Transverse colon (tissue), 4 donors: ENCODE measurements around the gene PRICKLE2. TPM values are rescaled to one million over a fixed set of nuclear protein-coding genes. Genes with fewer than 3 reads are reported as not detected.

Experiments
- DNase-seq: peaks from one replicate; pipeline ENCODE4 v3.0.0-alpha.2; 2019
- H3K27ac ChIP-seq, 4 donors: fragments of 200-600 bp; sonication (generic); 2 replicates each; pipeline ENCODE4 v1.5.1; 2016 to 2018; ENCODE audit warnings: inconsistent platforms in 4 of 4
- H3K27me3 ChIP-seq: fragments of 200-600 bp; sonication (generic); 2 replicates; pipeline ENCODE4 v1.5.1; 2017; ENCODE audit warnings: inconsistent platforms
- H3K36me3 ChIP-seq, 4 donors: fragments of 200-600 bp; sonication (generic); 2 replicates each; pipeline ENCODE4 v1.5.1; 2017 to 2019; ENCODE audit warnings: inconsistent platforms in 4 of 4
- H3K4me1 ChIP-seq, 4 donors: fragments of 200-600 bp; sonication (generic); 2 replicates each; pipeline ENCODE4 v1.5.1; 2017 to 2020; ENCODE audit warnings: inconsistent platforms in 4 of 4
- H3K4me3 ChIP-seq, 4 donors: fragments of 200-600 bp; sonication (generic); 1 replicate in 1 of 4; 2 replicates in 3 of 4; pipeline versions ENCODE4 v1.5.1 to v1.6.1; 2017 to 2019; ENCODE audit warnings: inconsistent platforms in 4 of 4
- H3K9me3 ChIP-seq, 2 donors: fragments of 200-600 bp; sonication (generic); 2 replicates each; pipeline ENCODE4 v1.5.1; 2017 to 2019; ENCODE audit warnings: inconsistent platforms in 2 of 2
- EP300 ChIP-seq: sonication (generic); formaldehyde crosslinking; IDR thresholded peaks from one replicate; pipeline ENCODE4 v1.6.1; 2017; ENCODE audit warnings: antibody characterized with exemption, low read depth
- POLR2A ChIP-seq: fragments of 450-650 bp; IDR thresholded peaks from one replicate; pipeline ENCODE4 v1.6.1; 2016; ENCODE audit warnings: antibody characterized with exemption, mild to moderate bottlenecking, moderate library complexity
- POLR2AphosphoS5 ChIP-seq, 3 donors: sonication (generic); formaldehyde crosslinking; IDR thresholded peaks; one replicate each; pipeline ENCODE4 v1.6.1; 2016; ENCODE audit warnings: antibody characterized with exemption in 3 of 3
- whole genome bisulfite sequencing, 2 donors: methylation state at CpG; one replicate each; pipeline ENCODE4 v1.1.5; 2018; ENCODE audit warnings: low coverage in 1 of 2; 5-methylcytosine and 5-hydroxymethylcytosine counted together
- in situ Hi-C, 4 donors: fragments of 200-750 bp; cut with MboI; loops; one replicate each; pipeline versions ENCODE4 v1.15.0 to v1.15.1; 2017; ENCODE audit warnings: low sequenced_read_pairs in 3 of 4, low pct_ligation_motif_present in 1 of 4, low pct_unique_long_range_greater_than_20kb in 1 of 4
- intact Hi-C: fragments of 100-400 bp; cut with DNase I; formaldehyde crosslinking; loops from one replicate; pipeline ENCODE4 v1.15.1; 2023; ENCODE audit warnings: low total_unique reads
- total RNA-seq, 4 donors: library from RNA; depleted of rRNA; stranded (reverse); fragments of >200 nt; gene quantifications; one replicate each; pipeline ENCODE4 v1.1.0, GENCODE V29; 2016
- TF ChIP-seq, protein P1 (sequence below), 5 experiments: fragments of 200-600 bp in 3 of 5; fragments of 450-650 bp in 2 of 5; sonication (generic) in 3 of 5; IDR thresholded peaks; 1 replicate in 2 of 5; 2 replicates in 3 of 5; pipeline ENCODE4 v1.5.1; 2016 to 2017; ENCODE audit warnings: antibody characterized with exemption in 5 of 5, inconsistent platforms in 3 of 5, mild to moderate bottlenecking in 2 of 5, moderate library complexity in 1 of 5

Gene PRICKLE2
- total RNA-seq, 4 donors from 2014 or later, result 8.5 to 38.4 (median 17.4) TPM

DNA sequence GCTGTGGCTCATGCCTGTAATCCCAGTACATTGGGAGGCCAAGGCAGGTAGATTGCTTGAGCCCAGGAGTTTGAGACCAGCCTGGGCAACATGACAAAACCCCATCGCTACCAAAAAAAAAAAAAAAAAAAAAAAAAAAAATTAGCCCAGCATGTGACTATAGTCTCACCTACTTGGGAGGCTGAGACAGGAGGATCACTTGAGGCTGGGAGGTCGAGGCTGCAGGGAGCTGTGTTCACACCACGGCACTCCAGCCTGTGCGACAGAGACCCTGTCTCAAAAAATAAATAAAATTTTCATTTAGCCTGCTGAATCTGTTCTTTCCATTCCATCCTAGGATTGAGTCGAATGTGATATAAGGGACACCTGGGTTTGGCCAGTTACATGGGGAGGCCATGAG is 14.6 kb upstream of the PRICKLE2 start:
- Histone ChIP-seq H3K27me3 (no peaks in the 10 kb centered on the region), H3K4me3 (no peak overlapping the region), H3K36me3 (no peaks in the 10 kb centered on the region), H3K27ac (peak overlapping the region; percentile 61 to 84 (median 74)), H3K9me3 (peaks cover 0 to 5% of the 10 kb centered on the region in 2 donors), H3K4me1 (peaks cover 0 to 19% (median 4%) of the 10 kb centered on the region in 4 donors)
- WGBS, 2 donors, result 83 to 87% methylated on average over 3 to 5 of the region's 5 CpGs
- intact Hi-C loops, result no loop called here
- DNase-seq, result no peak
- in situ Hi-C loops, result no loop called here
- TF ChIP-seq, protein P1, sequence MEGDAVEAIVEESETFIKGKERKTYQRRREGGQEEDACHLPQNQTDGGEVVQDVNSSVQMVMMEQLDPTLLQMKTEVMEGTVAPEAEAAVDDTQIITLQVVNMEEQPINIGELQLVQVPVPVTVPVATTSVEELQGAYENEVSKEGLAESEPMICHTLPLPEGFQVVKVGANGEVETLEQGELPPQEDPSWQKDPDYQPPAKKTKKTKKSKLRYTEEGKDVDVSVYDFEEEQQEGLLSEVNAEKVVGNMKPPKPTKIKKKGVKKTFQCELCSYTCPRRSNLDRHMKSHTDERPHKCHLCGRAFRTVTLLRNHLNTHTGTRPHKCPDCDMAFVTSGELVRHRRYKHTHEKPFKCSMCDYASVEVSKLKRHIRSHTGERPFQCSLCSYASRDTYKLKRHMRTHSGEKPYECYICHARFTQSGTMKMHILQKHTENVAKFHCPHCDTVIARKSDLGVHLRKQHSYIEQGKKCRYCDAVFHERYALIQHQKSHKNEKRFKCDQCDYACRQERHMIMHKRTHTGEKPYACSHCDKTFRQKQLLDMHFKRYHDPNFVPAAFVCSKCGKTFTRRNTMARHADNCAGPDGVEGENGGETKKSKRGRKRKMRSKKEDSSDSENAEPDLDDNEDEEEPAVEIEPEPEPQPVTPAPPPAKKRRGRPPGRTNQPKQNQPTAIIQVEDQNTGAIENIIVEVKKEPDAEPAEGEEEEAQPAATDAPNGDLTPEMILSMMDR (IDR thresholded peaks at IDR 0.05), result no peak
- no peak for TF ChIP-seq POLR2A
- TF ChIP-seq POLR2AphosphoS5 (IDR thresholded peaks at IDR 0.05), result no peak
- no peak for TF ChIP-seq EP300

DNA sequence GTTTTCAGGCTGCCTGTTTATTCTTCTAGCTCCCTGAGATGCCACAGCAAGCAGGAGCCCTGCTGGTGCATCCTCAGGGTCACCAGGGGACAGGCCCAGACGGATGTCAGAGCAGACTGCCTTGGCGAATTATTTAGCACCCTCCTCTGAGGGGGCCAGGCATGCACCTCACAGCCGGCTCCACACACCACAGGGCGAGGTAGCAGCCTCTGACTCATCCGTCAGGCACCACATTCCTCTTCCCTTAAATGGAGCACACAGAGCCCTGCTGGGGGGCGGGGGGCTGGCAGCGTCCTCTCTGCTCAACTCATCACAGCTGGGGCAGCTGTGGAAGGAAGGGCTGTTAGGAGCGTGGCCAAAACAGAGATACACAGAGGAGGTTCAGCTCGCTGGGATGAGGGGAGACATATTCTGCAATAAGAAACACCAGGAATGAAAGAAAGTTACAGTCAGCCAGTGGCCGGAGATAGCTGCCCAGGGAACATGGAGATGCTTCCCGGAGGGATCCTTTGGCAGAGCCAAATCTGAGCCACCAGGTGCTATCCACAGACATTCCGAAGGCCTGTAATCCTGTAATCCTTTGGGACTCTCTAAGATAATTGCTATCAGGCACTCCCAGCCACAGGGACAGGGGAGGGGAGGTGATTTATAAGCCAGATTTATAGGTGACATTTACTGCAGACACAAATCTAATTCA is 13.9 kb upstream of the PRICKLE2 start:
- no peaks in the 10 kb centered on the region for H3K36me3 ChIP-seq
- H3K4me1 ChIP-seq, result peaks cover 0 to 19% (median 4%) of the 10 kb centered on the region in 4 donors
- TF ChIP-seq, protein P1 (IDR thresholded peaks at IDR 0.05), result no peak
- TF ChIP-seq POLR2AphosphoS5 (IDR thresholded peaks at IDR 0.05) (peak; percentile 20 to 48 (median 37)), POLR2A (no peak)
- H3K27ac ChIP-seq, result peak overlapping the region; percentile 61 to 84 (median 74)
- intact Hi-C loops, result no loop called here
- H3K9me3 ChIP-seq, result peaks cover 0 to 5% of the 10 kb centered on the region in 2 donors
- DNase-seq, result peak; percentile 63
- WGBS, 2 donors, result 36 to 63% methylated on average over 3 to 10 of the region's 12 CpGs
- H3K4me3 ChIP-seq, result no peak overlapping the region
- in situ Hi-C loops, result no loop called here
- no peaks in the 10 kb centered on the region for H3K27me3 ChIP-seq

DNA sequence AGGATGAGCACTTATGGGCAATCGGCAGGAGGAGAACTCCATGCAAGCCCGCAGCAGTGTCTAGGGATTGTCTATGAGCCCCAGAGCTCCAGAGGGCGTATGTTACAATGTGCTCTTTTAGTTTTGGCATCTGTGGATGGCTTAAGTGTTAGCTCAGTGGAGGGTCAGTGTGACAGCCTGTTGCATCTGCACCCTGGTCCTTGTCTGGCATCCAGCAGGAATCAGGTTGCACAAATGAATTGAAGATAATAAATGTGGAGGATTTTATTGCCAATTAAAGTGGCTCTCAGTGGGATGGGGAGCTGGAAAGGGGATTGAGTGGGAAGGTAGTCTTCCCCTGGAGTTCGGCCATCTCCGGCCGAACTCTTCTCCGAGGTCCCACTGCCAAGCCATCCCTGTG is 11.8 kb upstream of the PRICKLE2 start:
- Histone ChIP-seq H3K4me3 (no peak overlapping the region), H3K9me3 (peaks cover 0 to 5% of the 10 kb centered on the region in 2 donors), H3K4me1 (peaks cover 0 to 10% (median 4%) of the 10 kb centered on the region in 4 donors), H3K27me3 (no peaks in the 10 kb centered on the region), H3K36me3 (no peaks in the 10 kb centered on the region), H3K27ac (peak overlapping the region in 1 of 4 donors; percentile 84)
- TF ChIP-seq EP300 (no peak), POLR2A (no peak), POLR2AphosphoS5 (IDR thresholded peaks at IDR 0.05) (no peak)
- TF ChIP-seq, protein P1 (IDR thresholded peaks at IDR 0.05), result no peak
- WGBS, 2 donors, result 91% methylated on average over 7 of the region's 7 CpGs; no CpG with 5 or more reads in 1 of the 2 donors
- DNase-seq, result no peak
- in situ Hi-C loops (no loop called here), intact Hi-C loops (no loop called here)

DNA sequence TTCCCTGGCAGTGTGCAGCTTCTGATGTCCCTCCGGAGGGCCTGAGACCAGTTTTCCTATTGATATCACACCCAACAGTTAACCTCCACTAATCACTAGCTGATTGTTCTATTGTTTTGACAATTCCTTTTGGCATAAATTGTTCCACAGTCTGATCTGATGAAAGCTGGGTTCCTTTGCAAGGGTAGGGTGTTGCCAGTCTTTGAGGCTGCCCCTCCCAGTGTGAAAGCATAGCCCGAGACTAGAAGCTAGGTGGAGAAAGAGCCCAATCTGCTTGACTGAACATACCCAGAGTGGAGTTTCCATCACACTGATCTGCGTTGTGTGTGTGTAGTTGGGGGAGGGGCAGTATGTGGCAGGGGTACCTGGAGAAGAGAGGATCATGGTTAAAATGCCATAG is 10.3 kb upstream of the PRICKLE2 start:
- DNase-seq, result no peak
- no peaks in the 10 kb centered on the region for H3K27me3 ChIP-seq
- H3K4me1 ChIP-seq, result peaks cover 0 to 10% (median 4%) of the 10 kb centered on the region in 4 donors
- peaks cover 0 to 5% of the 10 kb centered on the region in 2 donors for H3K9me3 ChIP-seq
- no peaks in the 10 kb centered on the region for H3K36me3 ChIP-seq
- 79 to 86% methylated on average over 2 to 3 of the region's 3 CpGs for WGBS, 2 donors
- no peak overlapping the region for H3K27ac ChIP-seq
- intact Hi-C loops (no loop called here), in situ Hi-C loops (no loop called here)
- TF ChIP-seq, protein P1 (IDR thresholded peaks at IDR 0.05), result no peak
- TF ChIP-seq EP300 (no peak), POLR2A (no peak), POLR2AphosphoS5 (IDR thresholded peaks at IDR 0.05) (no peak)
- no peak overlapping the region for H3K4me3 ChIP-seq
